ENCODE measurements around the gene GLMP. TPM values are rescaled to one million over a fixed set of nuclear protein-coding genes. Genes with fewer than 3 reads are reported as not detected.

The GLMP gene
- total and polyA plus RNA-seq, 2 donors (not counting 1 experiment from before 2014, with no cell fraction given): 10.2 to 21.2 TPM

- H4K20me1 ChIP-seq (ENCODE audit: control insufficient read depth, insufficient read depth, low read length, poor library complexity, severe bottlenecking): no peaks in the 10 kb centered on the region
- peaks cover 7% of the 10 kb centered on the region for H3K79me2 ChIP-seq (ENCODE audit: control insufficient read depth, insufficient read depth, low read length)
- peaks cover 0 to 14% (median 2%) of the 10 kb centered on the region in 4 experiments for H3K27me3 ChIP-seq (replicated peaks in 1 of 4; ENCODE audit: control extremely low read depth in 1 of 4, control insufficient read depth in 3 of 4, insufficient read depth in 4 of 4, low read length in 3 of 4)
- H3K9me3 ChIP-seq (ENCODE audit: control extremely low read depth in 1 of 3, control insufficient read depth in 2 of 3, insufficient read depth in 1 of 3, low read length in 2 of 3): no peaks in the 10 kb centered on the region
- no peak overlapping the region for H3K4me2 ChIP-seq (replicated peaks; ENCODE audit: low read depth, low read length, poor library complexity, severe bottlenecking)
- Mint-ChIP-seq H3K9me3 (ENCODE audit: insufficient read depth) (no peaks in the 10 kb centered on the region), H3K4me3 (no peak overlapping the region), H3K27me3 (peaks cover 23% of the 10 kb centered on the region), H3K4me1 (peaks cover 12% of the 10 kb centered on the region), H3K27ac (no peak overlapping the region)
- H3K9ac ChIP-seq (ENCODE audit: low read length): no peak overlapping the region
- H3K4me3 ChIP-seq (ENCODE audit: control extremely low read depth in 1 of 5, extremely low read depth in 1 of 5, insufficient read depth in 1 of 5, low read depth in 2 of 5, low read length in 4 of 5): no peak overlapping the region
- ATAC-seq (ENCODE audit: low read depth) (no peak), DNase-seq (no peak)
- CTCF ChIA-PET: interaction anchor here (0.6 to 1.5 kb wide), 5 partner anchors 14 to 393 kb away, joined by 3 to 4 read pairs (median 3); no protein-coding TSS in a partner anchor
- H3K27ac ChIP-seq (ENCODE audit: low read length in 2 of 2): no peak overlapping the region
- peaks cover 2 to 5% of the 10 kb centered on the region in 2 donors for H3K4me1 ChIP-seq (ENCODE audit: control insufficient read depth in 2 of 2, insufficient read depth in 2 of 2, low read length in 2 of 2)
- no peak overlapping the region for H2AFZ ChIP-seq (ENCODE audit: insufficient read depth, low read depth, low read length, poor library complexity, severe bottlenecking)
- TF ChIP-seq EZH2 (IDR thresholded peaks at IDR 0.05; ENCODE audit: borderline replicate concordance, insufficient read depth, low read depth, low read length, poor library complexity, severe bottlenecking) (no peak), CTCF (IDR thresholded peaks at IDR 0.05) (no peak)
- WGBS (ENCODE audit: insufficient coverage): no CpG with 5 or more reads among the region's 1 CpG
- no peaks in the 10 kb centered on the region for H3K36me3 ChIP-seq (replicated peaks in 1 of 2; ENCODE audit: control extremely low read depth in 1 of 2, control insufficient read depth in 1 of 2, extremely low read depth in 1 of 2, insufficient read depth in 2 of 2, low read length in 1 of 2)
- POLR2A ChIA-PET: no interaction called here
- intact Hi-C loops (cut with micrococcal nuclease): no loop called here
Observed at GRCh38 chr1:156342166-156342955, 46.9 kb upstream of the GLMP start.
